Ascending aorta (tissue), 2 donors: ENCODE data around the gene SCN2B. TPM values are rescaled to one million over a fixed set of nuclear protein-coding genes. Genes with fewer than 3 reads are reported as not detected.

Experiments
- DNase-seq, 2 donors: peaks; one replicate each; pipeline ENCODE4 v3.0.0-alpha.2; 2019; ENCODE audit warnings: low spot score in 2 of 2
- H3K27ac ChIP-seq, 2 donors: fragments of 200-600 bp; sonication (generic); one replicate each; pipeline ENCODE4 v1.5.1; 2016 to 2017; ENCODE audit warnings: mild to moderate bottlenecking in 1 of 2
- H3K27me3 ChIP-seq: fragments of 200-600 bp; sonication (generic); one replicate; pipeline ENCODE4 v1.5.1; 2017
- H3K36me3 ChIP-seq, 2 donors: fragments of 200-600 bp; sonication (generic); one replicate each; pipeline ENCODE4 v1.5.1; 2016
- H3K4me1 ChIP-seq, 2 donors: fragments of 200-600 bp; sonication (generic); one replicate each; pipeline ENCODE4 v1.5.1; 2016 to 2017; ENCODE audit warnings: mild to moderate bottlenecking in 1 of 2
- H3K4me3 ChIP-seq, 2 donors: fragments of 200-600 bp; sonication (generic); one replicate each; pipeline ENCODE4 v1.5.1; 2016 to 2017; ENCODE audit warnings: mild to moderate bottlenecking in 1 of 2
- H3K9me3 ChIP-seq, 2 donors: fragments of 200-600 bp; sonication (generic); one replicate each; pipeline ENCODE4 v1.5.1; 2016
- intact Hi-C: fragments of 100-400 bp; cut with DNase I; formaldehyde crosslinking; loops from one replicate; pipeline ENCODE4 v1.15.1; 2023
- total RNA-seq: library from RNA; depleted of rRNA; stranded (reverse); fragments of >200 nt; gene quantifications from one replicate; pipeline ENCODE4 v1.1.0, GENCODE V29; 2016
- TF ChIP-seq, protein P1 (sequence below), 3 experiments: fragments of 200-600 bp in 2 of 3; fragments of 450-650 bp in 1 of 3; sonication (generic) in 2 of 3; IDR thresholded peaks; one replicate each; pipeline ENCODE4 v1.5.1; 2016 to 2019; ENCODE audit warnings: antibody characterized with exemption in 3 of 3, mild to moderate bottlenecking in 1 of 3, moderate library complexity in 1 of 3

The SCN2B gene
- total RNA-seq, 1 donor from 2014 or later, result 0.11 TPM

DNA sequence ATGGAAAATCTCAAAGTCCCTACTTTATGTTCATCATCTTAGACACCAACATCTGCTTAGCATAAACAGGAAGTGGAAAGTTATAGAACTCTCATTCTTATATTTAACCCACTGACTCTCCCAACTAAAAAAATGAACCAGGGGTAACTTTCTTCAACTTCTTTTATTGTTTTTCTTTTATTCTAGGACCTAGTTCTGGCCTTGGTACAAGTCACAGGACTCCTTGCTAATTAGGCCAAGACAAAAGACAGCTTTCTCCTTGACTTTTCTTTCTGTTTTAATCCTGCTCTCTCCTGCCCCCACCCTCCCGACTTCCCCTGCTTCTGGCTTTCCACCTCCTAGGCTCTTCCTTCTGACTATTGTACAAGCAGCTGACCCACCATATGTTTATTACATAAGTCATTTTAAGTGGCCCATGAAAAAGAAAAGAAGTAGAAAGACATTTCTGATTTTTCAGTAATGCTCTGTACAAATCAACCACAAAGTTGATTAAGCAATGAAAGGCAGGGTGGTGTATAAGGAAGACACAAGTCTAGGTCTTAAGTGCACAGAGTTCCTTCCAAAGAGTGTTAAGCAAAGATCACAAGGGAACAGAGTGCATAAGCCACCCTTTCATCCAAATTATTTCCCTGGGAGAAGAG lies 30.1 kb upstream of the SCN2B start:
- DNase-seq, result no peak
- no peak overlapping the region for H3K27ac ChIP-seq

DNA sequence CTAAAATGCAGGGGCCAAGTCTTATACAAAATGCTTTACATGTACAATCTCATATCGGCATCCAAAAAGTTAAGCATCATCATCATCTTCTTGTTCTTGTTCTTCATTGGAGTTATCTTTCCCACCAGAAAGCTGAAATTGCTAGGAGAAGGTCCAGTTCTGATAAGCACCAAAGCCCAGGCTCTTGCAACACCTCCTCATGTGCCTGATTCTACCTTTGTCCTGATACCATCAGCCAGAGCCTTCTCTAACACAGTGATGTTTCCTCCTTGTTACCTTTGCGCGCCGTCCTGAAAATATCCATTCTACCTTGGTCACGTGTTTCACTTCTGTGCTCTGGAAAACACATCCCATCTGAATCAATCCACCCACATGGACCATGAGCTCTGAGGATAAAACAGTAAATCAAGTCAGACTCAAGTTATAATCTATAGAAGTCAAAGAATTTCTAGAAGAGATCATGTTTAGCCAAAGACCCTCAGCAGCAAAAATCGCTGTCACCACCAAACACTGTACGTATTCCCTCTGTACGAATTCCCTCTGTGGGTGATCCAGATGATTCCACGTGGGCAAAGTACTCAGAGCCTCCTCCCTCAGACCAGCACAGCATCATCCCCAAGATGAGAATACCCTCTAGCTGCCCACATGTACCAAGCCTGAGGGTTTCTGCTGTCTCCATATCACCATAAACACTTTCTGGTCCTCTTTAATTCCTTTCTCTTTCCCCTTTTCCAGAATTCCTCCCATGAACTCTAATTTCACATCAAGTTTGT lies 29.4 kb upstream of the SCN2B start:
- TF ChIP-seq, protein P1, sequence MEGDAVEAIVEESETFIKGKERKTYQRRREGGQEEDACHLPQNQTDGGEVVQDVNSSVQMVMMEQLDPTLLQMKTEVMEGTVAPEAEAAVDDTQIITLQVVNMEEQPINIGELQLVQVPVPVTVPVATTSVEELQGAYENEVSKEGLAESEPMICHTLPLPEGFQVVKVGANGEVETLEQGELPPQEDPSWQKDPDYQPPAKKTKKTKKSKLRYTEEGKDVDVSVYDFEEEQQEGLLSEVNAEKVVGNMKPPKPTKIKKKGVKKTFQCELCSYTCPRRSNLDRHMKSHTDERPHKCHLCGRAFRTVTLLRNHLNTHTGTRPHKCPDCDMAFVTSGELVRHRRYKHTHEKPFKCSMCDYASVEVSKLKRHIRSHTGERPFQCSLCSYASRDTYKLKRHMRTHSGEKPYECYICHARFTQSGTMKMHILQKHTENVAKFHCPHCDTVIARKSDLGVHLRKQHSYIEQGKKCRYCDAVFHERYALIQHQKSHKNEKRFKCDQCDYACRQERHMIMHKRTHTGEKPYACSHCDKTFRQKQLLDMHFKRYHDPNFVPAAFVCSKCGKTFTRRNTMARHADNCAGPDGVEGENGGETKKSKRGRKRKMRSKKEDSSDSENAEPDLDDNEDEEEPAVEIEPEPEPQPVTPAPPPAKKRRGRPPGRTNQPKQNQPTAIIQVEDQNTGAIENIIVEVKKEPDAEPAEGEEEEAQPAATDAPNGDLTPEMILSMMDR (IDR thresholded peaks at IDR 0.05), result no peak
- no peak for DNase-seq
- no peak overlapping the region for H3K27ac ChIP-seq
- intact Hi-C loops, result no loop called here
- no peak overlapping the region for H3K4me3 ChIP-seq
- H3K4me1 ChIP-seq, result no peaks in the 10 kb centered on the region
- no peaks in the 10 kb centered on the region for H3K27me3 ChIP-seq
- no peaks in the 10 kb centered on the region for H3K9me3 ChIP-seq
- no peaks in the 10 kb centered on the region for H3K36me3 ChIP-seq

More for the DNA sequence above, 30.1 kb upstream of the SCN2B start:
- no peaks in the 10 kb centered on the region for H3K9me3 ChIP-seq
- H3K36me3 ChIP-seq, result no peaks in the 10 kb centered on the region
- H3K4me3 ChIP-seq, result no peak overlapping the region
- intact Hi-C loops, result no loop called here
- H3K27me3 ChIP-seq, result no peaks in the 10 kb centered on the region
- no peaks in the 10 kb centered on the region for H3K4me1 ChIP-seq
- TF ChIP-seq, protein P1 (IDR thresholded peaks at IDR 0.05), result no peak

DNA sequence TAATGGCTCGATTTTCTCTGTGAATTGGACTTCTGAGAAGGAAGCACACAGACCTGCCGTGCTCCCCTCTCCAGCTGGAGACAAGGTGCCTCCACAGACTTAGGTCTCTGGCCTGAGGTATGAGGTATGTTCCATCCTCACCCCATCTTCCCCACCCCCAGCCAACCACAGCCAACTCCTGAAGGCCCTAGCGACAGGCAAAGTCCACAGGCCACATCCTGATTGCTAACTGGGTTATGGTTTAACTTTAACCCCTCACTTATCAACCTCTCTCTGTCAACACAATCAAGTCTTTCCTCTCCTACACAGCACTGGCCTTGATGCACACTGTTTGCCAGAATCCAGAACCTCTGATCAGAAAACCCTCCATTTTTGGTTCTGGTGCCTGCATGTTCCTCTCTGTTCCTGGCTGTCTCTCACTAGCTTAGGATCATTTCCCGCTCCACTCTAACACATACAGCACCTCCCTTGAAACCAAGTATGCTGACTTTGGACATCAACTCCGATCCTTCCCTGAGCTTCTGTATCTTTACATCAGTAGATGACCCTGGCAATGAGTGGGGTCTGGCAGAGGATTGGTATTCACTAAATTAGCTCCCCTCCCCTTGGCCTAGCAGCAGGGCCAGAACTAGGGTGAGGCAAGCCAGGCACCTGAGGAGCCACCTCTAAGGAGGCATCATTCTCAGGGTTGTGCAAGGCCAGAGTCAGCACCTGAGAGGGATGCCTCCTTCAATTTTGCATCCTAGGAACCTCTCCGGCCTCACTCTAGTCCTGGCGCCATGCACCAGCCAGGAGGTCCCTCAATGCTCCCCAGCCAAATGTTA lies 26.4 kb upstream of the SCN2B start:
- DNase-seq, result peak in 1 of 2 donors; percentile 44
- Histone ChIP-seq H3K27me3 (no peaks in the 10 kb centered on the region), H3K4me1 (no peaks in the 10 kb centered on the region), H3K9me3 (no peaks in the 10 kb centered on the region), H3K36me3 (no peaks in the 10 kb centered on the region), H3K4me3 (no peak overlapping the region), H3K27ac (no peak overlapping the region)
- intact Hi-C loops, result no loop called here
- TF ChIP-seq, protein P1 (IDR thresholded peaks at IDR 0.05), result no peak

DNA sequence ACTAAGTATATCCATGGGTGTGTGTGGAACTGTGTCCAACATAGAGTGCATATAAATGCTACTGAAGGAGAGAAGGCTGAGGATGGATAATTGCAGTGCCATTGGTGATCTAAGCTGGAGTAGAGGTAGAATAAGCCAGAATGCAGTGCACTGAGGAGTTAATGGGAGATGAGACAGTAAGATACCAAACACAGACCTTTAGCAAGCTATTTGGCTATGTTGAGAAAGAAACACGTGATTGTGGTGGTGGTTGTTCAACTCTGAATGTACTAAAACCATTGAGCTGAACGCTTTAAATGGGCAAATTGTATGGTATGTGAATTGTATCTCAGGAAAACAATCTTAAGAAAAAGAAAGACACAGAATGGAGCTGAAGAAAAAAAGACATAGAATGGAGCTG lies 25.5 kb upstream of the SCN2B start:
- intact Hi-C loops, result no loop called here
- TF ChIP-seq, protein P1 (IDR thresholded peaks at IDR 0.05), result no peak
- Histone ChIP-seq H3K27ac (no peak overlapping the region), H3K4me1 (no peaks in the 10 kb centered on the region), H3K36me3 (no peaks in the 10 kb centered on the region), H3K4me3 (no peak overlapping the region), H3K9me3 (no peaks in the 10 kb centered on the region), H3K27me3 (no peaks in the 10 kb centered on the region)
- no peak for DNase-seq

DNA sequence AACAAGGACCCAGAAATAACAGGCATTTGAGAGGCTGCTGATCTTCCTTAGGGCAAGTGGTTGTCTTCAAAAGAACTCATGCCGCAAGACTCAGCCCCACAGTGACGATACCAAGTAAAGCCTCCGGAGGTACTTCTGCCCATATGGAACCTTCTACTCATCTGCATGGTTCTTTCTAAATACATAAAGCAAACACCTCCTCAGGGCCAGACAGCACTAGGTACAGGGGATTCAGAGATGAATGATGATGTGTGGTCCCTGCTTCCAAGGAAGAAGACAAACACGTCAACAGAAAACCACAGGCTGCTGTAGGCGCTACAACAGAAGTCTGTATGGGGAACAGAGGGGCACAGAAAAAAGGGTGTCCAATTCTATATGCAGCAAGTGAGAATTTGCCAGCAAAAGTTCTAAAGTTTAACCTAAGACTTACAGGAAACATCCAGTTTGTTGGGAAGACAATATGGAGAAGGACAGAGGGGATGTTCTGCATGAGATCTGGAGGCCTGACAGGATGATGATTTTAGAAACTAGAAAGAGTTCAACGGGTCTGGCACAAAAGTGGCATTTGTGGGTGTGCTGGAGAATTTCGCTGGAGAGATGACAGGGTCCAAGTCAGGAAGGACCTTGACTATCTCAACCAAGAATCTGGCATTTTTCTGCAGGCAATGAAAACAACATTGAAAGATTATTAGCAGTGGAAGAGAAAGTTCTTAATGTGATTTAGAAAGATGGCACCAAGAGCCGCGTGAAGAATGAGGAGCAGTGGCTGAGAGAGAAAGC lies 24.7 kb upstream of the SCN2B start:
- no peak for DNase-seq
- no peaks in the 10 kb centered on the region for H3K4me1 ChIP-seq
- no peaks in the 10 kb centered on the region for H3K9me3 ChIP-seq
- no peaks in the 10 kb centered on the region for H3K27me3 ChIP-seq
- H3K36me3 ChIP-seq, result no peaks in the 10 kb centered on the region
- H3K4me3 ChIP-seq, result no peak overlapping the region
- no peak overlapping the region for H3K27ac ChIP-seq
- intact Hi-C loops, result no loop called here
- TF ChIP-seq, protein P1 (IDR thresholded peaks at IDR 0.05), result no peak
